Measurements from ENCODE around the gene WDR90.

Gene WDR90

GRCh38 chr16:626787-627453 lies 22.2 kb upstream of the WDR90 start:
- DNase-seq (ENCODE audit: low spot score) = no peak

- DNase-seq (ENCODE audit: low spot score) = no peak
Observed at GRCh38 chr16:627454-628239, 21.5 kb upstream of the WDR90 start.

- no peak for DNase-seq (ENCODE audit: low spot score)
Observed at GRCh38 chr16:628321-629061, 20.7 kb upstream of the WDR90 start.

- peak; percentile 88 for DNase-seq (ENCODE audit: low spot score)
Observed at GRCh38 chr16:629185-629832, 19.9 kb upstream of the WDR90 start.

GRCh38 chr16:629833-630248 lies 19.3 kb upstream of the WDR90 start:
- peak; percentile 95 for DNase-seq (ENCODE audit: low spot score)

GRCh38 chr16:630249-630814 lies 18.8 kb upstream of the WDR90 start:
- no peak for DNase-seq (ENCODE audit: low spot score)

- DNase-seq (ENCODE audit: low spot score) = peak; percentile 94
Observed at GRCh38 chr16:630815-631405, 18.3 kb upstream of the WDR90 start, which contains the start of gene WFIKKN1. Gene WFIKKN1, plus strand, starts transcription at chr16:630985. Its CDS starts 269 bp downstream, at chr16:631254.

- no peak for DNase-seq (ENCODE audit: low spot score)
Observed at GRCh38 chr16:631808-632358, 17.3 kb upstream of the WDR90 start.

GRCh38 chr16:632486-633335 lies 16.5 kb upstream of the WDR90 start:
- DNase-seq (ENCODE audit: low spot score) = no peak

- no peak for DNase-seq (ENCODE audit: low spot score)
Observed at GRCh38 chr16:633336-634050, 15.7 kb upstream of the WDR90 start.

GRCh38 chr16:634051-634670 lies 15.0 kb upstream of the WDR90 start:
- DNase-seq (ENCODE audit: low spot score) = no peak

GRCh38 chr16:634996-635395 lies 14.2 kb upstream of the WDR90 start:
- DNase-seq (ENCODE audit: low spot score) = no peak

- no peak for DNase-seq (ENCODE audit: low spot score)
Observed at GRCh38 chr16:635573-636205, 13.5 kb upstream of the WDR90 start.

GRCh38 chr16:636206-637080 lies 12.7 kb upstream of the WDR90 start, which contains the start of gene METTL26:
Gene METTL26, minus strand, starts transcription at chr16:636305. Its CDS starts 15 bp downstream, at chr16:636290.
- peak; percentile 97 for DNase-seq (ENCODE audit: low spot score)

GRCh38 chr16:637081-638018 lies 11.8 kb upstream of the WDR90 start:
- peak; percentile 96 for DNase-seq (ENCODE audit: low spot score)

GRCh38 chr16:638034-638543 lies 11.1 kb upstream of the WDR90 start:
- no peak for DNase-seq (ENCODE audit: low spot score)
